H1 (cell line): ENCODE results near the gene CCDC83. TPM values are rescaled to one million over a fixed set of nuclear protein-coding genes. Genes with fewer than 3 reads are reported as not detected.

Source experiments
- CTCF ChIA-PET: fragments of 300-600 bp; sonication (Branson Sonifier 250); formaldehyde crosslinking; loops from one replicate; lab custom pipeline; 2021; ENCODE audit not compliant: partially characterized antibody; lab: Charles Lee
- POLR2A ChIA-PET: fragments of 300-600 bp; sonication (Branson Sonifier 250); formaldehyde crosslinking; loops from one replicate; lab custom pipeline; 2021; ENCODE audit warnings: inconsistent platforms; ENCODE audit not compliant: partially characterized antibody; lab: Charles Lee
- DNase-seq, 2 experiments: peaks; one replicate each; pipeline versions ENCODE4 v3.0.0 to v3.0.0-alpha.2; 2010 to 2022; ENCODE audit warnings: low spot score in 2 of 2, low read depth in 1 of 2, mixed read lengths in 1 of 2
- FAIRE-seq: peaks from 2 replicates; lab custom pipeline; 2011; peaks lifted over from hg19 to GRCh38; lab: Jason Lieb, UNC
- H2AFZ ChIP-seq: 2 replicates; pipeline ENCODE4 v1.8.1; 2012; ENCODE audit warnings: low read length, inconsistent platforms
- H2AK5ac ChIP-seq: 2 replicates; pipeline ENCODE4 v1.6.1; 2013; ENCODE audit warnings: low read depth, low read length
- H2BK120ac ChIP-seq: replicated peaks from 2 replicates; pipeline ENCODE3; 2013; ENCODE audit warnings: low read depth, low read length, inconsistent platforms
- H2BK12ac ChIP-seq: 2 replicates; pipeline ENCODE4 v1.6.1; 2013; ENCODE audit warnings: low read depth, low read length
- H2BK15ac ChIP-seq: 2 replicates; pipeline ENCODE4 v1.6.1; 2013; ENCODE audit warnings: low read length
- H2BK20ac ChIP-seq: 2 replicates; pipeline ENCODE4 v1.6.1; 2013; ENCODE audit warnings: low read length
- H2BK5ac ChIP-seq: 2 replicates; pipeline ENCODE4 v1.6.1; 2013; ENCODE audit warnings: low read depth, low read length
- H3K14ac ChIP-seq: 2 replicates; pipeline ENCODE4 v1.6.1; 2013; ENCODE audit warnings: inconsistent platforms; ENCODE audit not compliant: insufficient read length
- H3K18ac ChIP-seq: 2 replicates; pipeline ENCODE4 v1.6.1; 2013; ENCODE audit warnings: low read length; ENCODE audit errors: extremely low read depth
- H3K23ac ChIP-seq: 2 replicates; pipeline ENCODE4 v1.6.1; 2013; ENCODE audit warnings: inconsistent platforms; ENCODE audit not compliant: insufficient read length
- H3K23me2 ChIP-seq: 2 replicates; pipeline ENCODE4 v1.6.1; 2013; ENCODE audit warnings: low read depth, low read length
- H3K27ac ChIP-seq: 2 replicates; pipeline ENCODE4 v1.6.1; 2011; ENCODE audit warnings: low read depth, low read length, inconsistent platforms
- H3K27me3 ChIP-seq, 4 experiments: replicated peaks in 1 of 4; 1 replicate in 1 of 4; 2 replicates in 3 of 4; pipeline versions ENCODE4 v1.6.1 to v1.8.1; 2011 to 2013; ENCODE audit warnings: low read length in 3 of 4, mild to moderate bottlenecking in 3 of 4, inconsistent platforms in 2 of 4, mixed read lengths in 2 of 4, moderate library complexity in 1 of 4; ENCODE audit not compliant: control insufficient read depth in 3 of 4, insufficient read depth in 3 of 4; ENCODE audit errors: extremely low read depth in 1 of 4
- H3K36me3 ChIP-seq, 4 experiments: 2 replicates each; pipeline versions ENCODE4 v1.6.1 to v1.8.1; 2011 to 2013; ENCODE audit warnings: mild to moderate bottlenecking in 4 of 4, low read length in 3 of 4, moderate library complexity in 2 of 4, control low read depth in 1 of 4, inconsistent platforms in 1 of 4; ENCODE audit not compliant: insufficient read depth in 4 of 4, control insufficient read depth in 2 of 4
- H3K4ac ChIP-seq: replicated peaks from 2 replicates; pipeline ENCODE3; 2013; ENCODE audit warnings: low read length, low read depth, mixed read lengths, inconsistent platforms; ENCODE audit not compliant: insufficient read length
- H3K4me1 ChIP-seq, 4 experiments: replicated peaks in 1 of 4; 1 replicate in 1 of 4; 2 replicates in 3 of 4; pipeline versions ENCODE4 v1.6.1 to v1.8.1; 2011 to 2013; ENCODE audit warnings: low read length in 3 of 4, inconsistent platforms in 2 of 4, mixed read lengths in 1 of 4; ENCODE audit not compliant: insufficient read depth in 4 of 4, control insufficient read depth in 3 of 4
- H3K4me2 ChIP-seq, 2 experiments: 2 replicates each; pipeline versions ENCODE4 v1.6.1 to v1.8.1; 2011 to 2013; ENCODE audit warnings: low read depth in 2 of 2, low read length in 2 of 2, control low read depth in 1 of 2, inconsistent platforms in 1 of 2, mild to moderate bottlenecking in 1 of 2; ENCODE audit not compliant: insufficient read depth in 1 of 2
- H3K4me3 ChIP-seq, 4 experiments: fragments of 200-600, 300-600 bp in 1 of 4; sonication (generic), shearing (Covaris generic), sonication (Bioruptor Twin) in 1 of 4; 2 replicates each; pipeline versions ENCODE4 v1.5.1 to v1.8.1; 2011 to 2016; ENCODE audit warnings: low read length in 4 of 4, low read depth in 3 of 4, control low read depth in 2 of 4, inconsistent platforms in 2 of 4, mild to moderate bottlenecking in 2 of 4, mixed read lengths in 1 of 4, moderate library complexity in 1 of 4; ENCODE audit not compliant: insufficient read depth in 2 of 4; ENCODE audit errors: extremely low read depth in 1 of 4
- H3K56ac ChIP-seq: replicated peaks from 2 replicates; pipeline ENCODE3; 2013; ENCODE audit warnings: low read depth, mild to moderate bottlenecking, mixed read lengths, low read length, inconsistent platforms; ENCODE audit not compliant: insufficient read length
- H3K79me1 ChIP-seq: 2 replicates; pipeline ENCODE4 v1.6.1; 2013; ENCODE audit warnings: low read depth, low read length, control low read depth
- H3K79me2 ChIP-seq, 2 experiments: 2 replicates each; pipeline versions ENCODE4 v1.6.1 to v1.8.1; 2012 to 2013; ENCODE audit warnings: low read length in 2 of 2, mild to moderate bottlenecking in 2 of 2, inconsistent platforms in 1 of 2; ENCODE audit not compliant: insufficient read depth in 2 of 2, control insufficient read depth in 1 of 2
- H3K9ac ChIP-seq, 4 experiments: replicated peaks in 1 of 4; 1 replicate in 1 of 4; 2 replicates in 3 of 4; pipeline versions ENCODE4 v1.6.1 to v1.8.1; 2011 to 2013; ENCODE audit warnings: low read depth in 3 of 4, low read length in 3 of 4, control low read depth in 2 of 4, mild to moderate bottlenecking in 2 of 4, moderate library complexity in 2 of 4, inconsistent platforms in 1 of 4; ENCODE audit errors: extremely low read depth in 1 of 4
- H3K9me3 ChIP-seq, 2 experiments: 2 replicates each; pipeline versions ENCODE4 v1.6.1 to v1.8.1; 2012 to 2013; ENCODE audit warnings: mild to moderate bottlenecking in 2 of 2, moderate library complexity in 2 of 2, control low read depth in 1 of 2, inconsistent platforms in 1 of 2, low read depth in 1 of 2, low read length in 1 of 2, mixed read lengths in 1 of 2; ENCODE audit not compliant: insufficient read depth in 2 of 2
- H4K20me1 ChIP-seq, 2 experiments: replicated peaks in 1 of 2; 2 replicates each; pipeline versions ENCODE3 to v1.8.1; 2011 to 2013; ENCODE audit warnings: inconsistent platforms in 2 of 2, low read length in 2 of 2, mild to moderate bottlenecking in 1 of 2; ENCODE audit not compliant: insufficient read depth in 2 of 2, control insufficient read depth in 1 of 2
- H4K5ac ChIP-seq: 2 replicates; pipeline ENCODE4 v1.6.1; 2013; ENCODE audit warnings: low read length, low read depth, mixed read lengths, inconsistent platforms; ENCODE audit not compliant: insufficient read length
- H4K8ac ChIP-seq: 2 replicates; pipeline ENCODE4 v1.8.0; 2013; ENCODE audit warnings: mild to moderate bottlenecking, moderate library complexity, low read length, inconsistent platforms; ENCODE audit not compliant: insufficient read depth; ENCODE audit errors: extremely low read depth
- H4K91ac ChIP-seq: replicated peaks from 2 replicates; pipeline ENCODE3; 2013; ENCODE audit warnings: low read length, mixed read lengths, inconsistent platforms; ENCODE audit not compliant: insufficient read length
- CEBPB ChIP-seq: IDR thresholded peaks from 2 replicates; pipeline ENCODE4 v1.6.1; 2012; ENCODE audit warnings: low read depth, low read length
- CREB1 ChIP-seq: IDR thresholded peaks from 2 replicates; pipeline ENCODE4 v1.6.1; 2012; ENCODE audit warnings: inconsistent platforms
- JUN ChIP-seq: IDR thresholded peaks from 2 replicates; pipeline ENCODE4 v1.6.1; 2011; ENCODE audit warnings: low read depth, mild to moderate bottlenecking, improper control_type of control experiment, low read length
- KDM1A ChIP-seq: fragments of 200-600, 300-600 bp; sonication (generic); IDR thresholded peaks from 2 replicates; pipeline ENCODE4 v1.7.1; 2016; ENCODE audit warnings: mild to moderate bottlenecking, low read length, borderline replicate concordance
- NRF1 ChIP-seq: IDR thresholded peaks from 2 replicates; pipeline ENCODE4 v1.6.1; 2011; ENCODE audit warnings: mild to moderate bottlenecking, low read depth, low read length, improper control_type of control experiment
- RAD21 ChIP-seq, 2 experiments: IDR thresholded peaks in 1 of 2; conservative IDR thresholded peaks in 1 of 2; 2 replicates each; pipeline ENCODE4 v1.6.1; 2011; ENCODE audit warnings: low read depth in 2 of 2, low read length in 2 of 2, improper control_type of control experiment in 1 of 2, inconsistent platforms in 1 of 2, mild to moderate bottlenecking in 1 of 2, moderate library complexity in 1 of 2
- WGBS, 2 experiments: shearing (Covaris generic) in 1 of 2; methylation state at CpG; one replicate each; pipeline versions ENCODE4 v1.1.6 to v1.1.7; 2013 to 2015; ENCODE audit warnings: low lambda C conversion rate in 2 of 2, mixed read lengths in 2 of 2, inconsistent platforms in 1 of 2, low coverage in 1 of 2, missing lambda C conversion rate in 1 of 2; ENCODE audit not compliant: insufficient replicate concordance in 2 of 2, insufficient coverage in 1 of 2, insufficient read length in 1 of 2; ENCODE audit errors: extremely low coverage in 1 of 2, missing lambda C conversion rate in 1 of 2; 5-methylcytosine and 5-hydroxymethylcytosine counted together
- polyA plus RNA-seq, 7 experiments: library from polyadenylated mRNA; depleted of rRNA in 3 of 7; stranded (reverse) in 5 of 7; unstranded in 2 of 7; fragments of >200 nt in 5 of 7; fragments of 200-250 nt in 2 of 7; gene quantifications; 1 replicate in 5 of 7; 2 replicates in 1 of 7; 4 replicates in 1 of 7; pipeline versions ENCODE4 v1.2.1 to v1.2.3, GENCODE V29; 2011 to 2013; ENCODE audit warnings: missing spikeins in 2 of 7, mixed read lengths in 2 of 7
- total RNA-seq: library from RNA; stranded (reverse); fragmentation: NEBNext Ultra II Directional; extraction: Animal tissue kit (Norgen Biotek cat#: 25700); gene quantifications from 2 replicates; pipeline ENCODE4 v1.2.1, GENCODE V29; 2021

Gene CCDC83
- total and polyA plus RNA-seq, 2 of the 8 experiments (the other 6 are each of a cell fraction or from before 2014, with no cell fraction given) = not detected

DNA sequence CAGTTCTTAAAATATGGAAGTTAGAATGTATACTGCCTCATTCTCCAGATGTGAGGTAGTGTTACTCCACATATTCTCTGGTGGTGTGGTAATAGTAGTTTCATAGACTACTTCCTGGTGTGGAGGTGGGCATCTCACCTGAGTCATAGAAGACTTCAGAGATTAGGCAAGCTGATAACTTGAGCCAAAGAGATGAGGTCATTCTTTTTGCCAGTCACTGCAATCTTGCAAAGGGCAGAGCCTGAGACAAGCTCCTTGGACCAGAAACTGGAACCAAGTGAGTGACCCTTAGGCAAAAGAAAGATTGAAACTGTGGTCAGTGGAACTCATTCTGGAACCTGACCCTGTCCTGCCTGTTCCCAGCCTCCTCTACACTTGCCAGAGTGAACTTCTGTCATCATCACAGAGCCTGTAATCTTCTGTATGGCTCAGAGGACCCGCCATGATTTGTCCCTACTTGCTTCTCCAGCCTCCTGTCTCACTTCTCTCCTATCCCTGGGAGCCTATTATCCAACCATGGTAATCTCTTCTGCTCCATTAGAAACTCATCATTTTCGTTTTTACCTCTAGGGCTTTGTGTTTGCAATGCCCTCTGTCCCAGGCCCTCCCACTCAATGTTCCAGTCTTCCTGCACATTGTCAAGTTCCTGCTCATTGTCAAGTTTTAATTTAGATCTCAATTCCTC is 10.6 kb upstream of the CCDC83 start:
- H3K14ac ChIP-seq = no peak overlapping the region
- H2AK5ac ChIP-seq = no peak overlapping the region
- POLR2A ChIA-PET = interaction anchor here (1.1 kb wide), 1 partner anchor 15 kb away, joined by 3 read pairs; no protein-coding TSS in a partner anchor
- H3K4me2 ChIP-seq = no peak overlapping the region
- H4K8ac ChIP-seq = no peak overlapping the region
- 70% methylated on average over 2 of the region's 2 CpGs; no CpG with 5 or more reads in 1 of the 2 experiments for WGBS, 2 experiments
- no peak for FAIRE-seq
- H4K20me1 ChIP-seq = no peaks in the 10 kb centered on the region
- H2BK15ac ChIP-seq = no peak overlapping the region
- H2BK5ac ChIP-seq = no peak overlapping the region
- H2BK12ac ChIP-seq = no peak overlapping the region
- H3K23ac ChIP-seq = no peak overlapping the region
- no peaks in the 10 kb centered on the region for H3K36me3 ChIP-seq
- no peak overlapping the region for H3K9ac ChIP-seq
- peaks cover 0 to 1% (median 0%) of the 10 kb centered on the region in 4 experiments; a peak in 1 of 7 replicates for H3K27me3 ChIP-seq
- H3K79me1 ChIP-seq = no peaks in the 10 kb centered on the region
- no peak overlapping the region for H3K27ac ChIP-seq
- H3K4me1 ChIP-seq = no peaks in the 10 kb centered on the region
- no peaks in the 10 kb centered on the region for H3K79me2 ChIP-seq
- H3K4me3 ChIP-seq = no peak overlapping the region
- H3K4ac ChIP-seq = no peak overlapping the region
- no peak overlapping the region for H2BK120ac ChIP-seq
- no peak overlapping the region for H2BK20ac ChIP-seq
- no peak overlapping the region for H4K5ac ChIP-seq
- H4K91ac ChIP-seq = no peak overlapping the region
- no peak for DNase-seq
- H3K9me3 ChIP-seq = peaks cover 3 to 4% of the 10 kb centered on the region in 2 experiments; a peak in 1 of 4 replicates
- H3K56ac ChIP-seq = no peak overlapping the region
- H3K18ac ChIP-seq = no peak overlapping the region
- no peak for TF ChIP-seq CEBPB
- TF ChIP-seq CREB1 = no peak
- TF ChIP-seq KDM1A = no peak
- TF ChIP-seq RAD21 (IDR thresholded peaks at IDR 0.05 in 1 of 2, conservative IDR thresholded peaks at IDR 0.05 in 1 of 2; ENCODE audit: low read depth in 2 of 2, low read length in 2 of 2) = no peak
- TF ChIP-seq NRF1 = no peak
- no peak for TF ChIP-seq JUN
- no peak overlapping the region for H2AFZ ChIP-seq
- CTCF ChIA-PET = no interaction called here
- no peaks in the 10 kb centered on the region for H3K23me2 ChIP-seq
